Measurements from ENCODE around the gene PLEKHA6. TPM values are rescaled to one million over a fixed set of nuclear protein-coding genes. Genes with fewer than 3 reads are reported as not detected.

PLEKHA6 gene
- total RNA-seq, 4 donors from 2014 or later = 1.5 to 2.0 (median 1.6) TPM

DNA sequence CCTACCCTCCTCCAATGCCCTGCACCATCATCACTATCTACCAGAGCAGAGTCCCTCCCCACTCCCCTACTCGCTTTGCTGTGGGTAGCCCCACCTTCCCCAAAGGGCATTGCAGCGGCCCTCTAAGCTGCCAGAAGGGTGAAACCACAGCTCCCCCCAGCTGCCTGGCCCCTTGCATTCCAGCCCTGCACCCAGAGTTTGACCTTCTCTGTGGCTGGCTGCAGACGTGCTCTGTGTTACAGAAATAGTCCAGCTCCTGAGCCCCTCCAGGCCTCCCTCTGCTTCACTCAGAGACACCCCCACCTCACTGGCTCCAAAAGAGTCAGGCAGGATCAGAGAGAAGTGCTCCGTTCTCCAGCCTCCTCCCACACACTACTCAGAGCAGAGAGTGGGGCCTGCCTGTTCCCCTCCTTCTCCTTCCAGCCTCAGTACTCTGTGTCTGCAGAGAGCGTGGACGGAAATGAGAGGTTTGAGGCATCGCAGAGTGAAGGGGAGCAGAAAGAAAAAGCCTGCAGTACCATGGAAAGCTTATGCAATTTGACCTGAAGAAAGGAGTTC, 63.2 kb downstream of the PLEKHA6 start:
- TF ChIP-seq, protein P1, sequence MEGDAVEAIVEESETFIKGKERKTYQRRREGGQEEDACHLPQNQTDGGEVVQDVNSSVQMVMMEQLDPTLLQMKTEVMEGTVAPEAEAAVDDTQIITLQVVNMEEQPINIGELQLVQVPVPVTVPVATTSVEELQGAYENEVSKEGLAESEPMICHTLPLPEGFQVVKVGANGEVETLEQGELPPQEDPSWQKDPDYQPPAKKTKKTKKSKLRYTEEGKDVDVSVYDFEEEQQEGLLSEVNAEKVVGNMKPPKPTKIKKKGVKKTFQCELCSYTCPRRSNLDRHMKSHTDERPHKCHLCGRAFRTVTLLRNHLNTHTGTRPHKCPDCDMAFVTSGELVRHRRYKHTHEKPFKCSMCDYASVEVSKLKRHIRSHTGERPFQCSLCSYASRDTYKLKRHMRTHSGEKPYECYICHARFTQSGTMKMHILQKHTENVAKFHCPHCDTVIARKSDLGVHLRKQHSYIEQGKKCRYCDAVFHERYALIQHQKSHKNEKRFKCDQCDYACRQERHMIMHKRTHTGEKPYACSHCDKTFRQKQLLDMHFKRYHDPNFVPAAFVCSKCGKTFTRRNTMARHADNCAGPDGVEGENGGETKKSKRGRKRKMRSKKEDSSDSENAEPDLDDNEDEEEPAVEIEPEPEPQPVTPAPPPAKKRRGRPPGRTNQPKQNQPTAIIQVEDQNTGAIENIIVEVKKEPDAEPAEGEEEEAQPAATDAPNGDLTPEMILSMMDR (IDR thresholded peaks at IDR 0.05; ENCODE audit: low read depth) = no peak

DNA sequence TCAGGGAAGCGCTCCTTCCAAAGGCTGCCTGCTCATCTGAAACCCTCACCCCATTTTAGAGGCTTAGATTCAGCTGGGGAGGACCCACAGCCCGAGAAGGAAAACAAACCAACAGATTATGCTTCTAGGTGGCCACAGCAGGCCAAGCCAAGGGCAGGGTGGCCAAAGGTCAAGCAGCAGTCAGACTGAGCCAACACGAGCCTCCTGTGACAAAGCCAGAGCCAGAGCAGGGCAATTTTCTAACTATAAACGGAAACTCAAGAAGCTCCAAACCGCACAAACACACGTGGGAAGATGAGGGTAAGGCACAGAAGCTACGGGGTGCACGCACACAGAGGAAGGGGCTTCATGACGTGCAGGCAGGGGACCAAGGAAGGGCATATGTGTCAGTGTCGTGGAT, 64.1 kb downstream of the PLEKHA6 start:
- TF ChIP-seq, protein P1 (IDR thresholded peaks at IDR 0.05; ENCODE audit: low read depth) = no peak

DNA sequence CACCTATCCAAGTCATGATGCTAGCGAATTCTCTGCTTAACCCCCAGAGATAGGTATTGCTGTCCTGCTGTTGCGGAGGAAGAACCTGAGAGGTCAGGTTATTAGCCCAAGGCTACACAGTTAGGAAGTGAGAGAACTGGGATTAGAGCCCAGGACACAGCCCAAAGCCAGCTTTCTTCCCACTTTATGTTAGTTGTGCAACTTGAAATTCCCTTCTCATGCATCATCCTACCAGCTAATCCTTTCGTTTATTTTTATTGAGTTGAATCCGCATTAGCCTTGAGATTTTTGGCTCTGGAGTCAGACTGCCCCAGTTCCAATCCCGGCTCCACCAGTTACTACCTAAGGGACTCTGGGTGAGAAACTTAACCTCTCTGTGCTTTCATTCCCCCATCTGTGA, 65.4 kb downstream of the PLEKHA6 start:
- TF ChIP-seq, protein P1 (IDR thresholded peaks at IDR 0.05; ENCODE audit: low read depth) = no peak

DNA sequence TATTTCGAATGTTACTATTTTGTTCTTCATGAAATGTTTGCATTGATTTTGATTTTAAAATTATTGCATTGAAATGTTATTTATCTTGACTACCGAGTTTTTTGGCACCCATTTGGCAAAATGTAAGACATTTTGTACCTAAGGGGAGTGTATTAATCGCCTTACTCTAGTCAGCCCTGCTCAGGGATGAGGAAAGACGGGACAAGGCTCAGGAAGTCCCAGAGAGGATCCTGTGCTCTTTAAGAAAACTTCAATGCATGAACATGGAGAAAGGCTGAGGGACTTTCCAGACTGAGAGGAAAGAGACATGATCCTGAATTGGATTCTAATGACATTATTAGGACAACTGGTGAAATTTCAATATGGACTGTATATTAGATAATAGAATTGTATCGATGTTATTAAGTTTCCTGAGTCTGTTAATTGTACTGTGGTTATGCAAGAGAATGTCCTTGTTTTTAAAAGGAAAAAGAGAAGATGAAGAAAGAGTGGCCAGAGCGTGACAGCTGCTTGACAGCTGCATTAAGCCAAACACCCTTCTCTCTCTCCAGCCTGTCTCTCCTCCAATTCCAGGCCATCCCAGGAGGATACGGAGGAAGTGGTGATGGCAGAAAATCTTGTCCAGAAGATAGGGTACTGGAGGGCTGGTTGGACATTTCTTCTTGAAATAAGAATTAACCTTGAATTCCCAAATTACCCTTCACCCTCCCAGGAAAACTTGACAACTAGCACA, 66.0 kb downstream of the PLEKHA6 start:
- TF ChIP-seq, protein P1 (IDR thresholded peaks at IDR 0.05; ENCODE audit: low read depth) = no peak

DNA sequence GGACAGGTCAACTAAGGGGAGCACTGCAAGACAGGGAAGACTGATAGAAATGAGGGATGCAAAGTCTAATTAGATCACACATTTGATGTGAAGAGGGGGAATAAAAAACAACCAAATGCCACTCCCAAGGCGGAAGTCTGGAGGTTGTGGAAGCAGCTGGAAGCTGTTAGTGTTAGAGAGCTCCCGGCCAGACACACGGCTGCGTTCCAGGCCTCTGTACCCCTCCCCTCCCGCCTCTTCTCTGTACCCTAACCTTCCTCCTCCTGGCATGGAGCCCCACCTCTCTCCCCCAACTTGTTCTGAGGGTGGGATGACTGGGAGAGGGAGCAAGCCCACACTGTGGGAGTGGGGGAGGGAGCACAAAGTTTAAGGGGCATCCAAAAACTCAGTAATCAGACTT, 67.0 kb downstream of the PLEKHA6 start:
- TF ChIP-seq, protein P1 (IDR thresholded peaks at IDR 0.05; ENCODE audit: low read depth) = no peak

DNA sequence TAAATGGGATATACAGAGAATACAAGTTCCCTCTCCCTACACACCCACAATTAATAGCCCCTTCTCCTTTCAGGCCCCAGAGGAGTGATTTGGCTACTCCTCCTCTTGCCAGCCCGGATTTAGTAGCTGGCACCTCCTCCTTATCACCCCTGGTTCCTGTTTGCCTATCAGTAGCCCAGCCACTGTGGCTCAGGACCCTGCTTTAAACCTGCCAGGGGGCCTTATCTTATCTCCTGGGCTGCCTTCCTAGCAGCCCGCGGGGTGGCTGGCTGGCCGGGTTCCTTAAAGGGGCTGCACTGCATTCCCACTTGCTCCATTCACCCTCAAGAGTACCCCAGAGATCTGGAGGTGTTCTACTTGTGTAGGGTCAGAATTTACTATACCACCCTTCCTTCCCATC, 70.4 kb downstream of the PLEKHA6 start:
- TF ChIP-seq, protein P1 (IDR thresholded peaks at IDR 0.05; ENCODE audit: low read depth) = no peak

DNA sequence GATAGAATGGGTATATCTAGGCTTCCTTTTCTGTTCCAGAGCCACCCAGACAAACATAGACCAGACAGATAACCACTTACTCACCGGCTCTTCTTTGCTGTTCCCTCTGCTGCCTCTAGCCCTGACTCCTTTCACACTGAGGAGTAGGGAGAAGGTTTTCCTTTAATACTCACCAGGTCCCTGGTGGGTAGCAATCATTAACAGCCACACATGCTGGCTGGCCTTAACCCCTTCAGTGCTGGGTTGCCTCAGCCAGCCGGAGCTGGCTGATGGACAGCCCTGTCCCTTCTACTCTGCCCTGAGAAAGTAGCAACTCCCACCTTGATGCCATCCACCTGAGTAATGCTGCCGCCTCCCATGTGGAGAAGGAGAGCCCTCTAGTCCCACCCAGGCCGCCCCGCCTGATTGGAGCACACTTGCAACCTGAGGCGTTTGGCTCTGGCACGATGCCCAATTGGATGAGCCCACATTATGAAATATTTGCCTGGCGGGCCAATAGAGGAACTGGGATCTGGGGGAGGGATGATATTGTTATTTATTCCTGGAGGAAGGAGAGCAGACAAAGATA, 71.6 kb downstream of the PLEKHA6 start:
- TF ChIP-seq, protein P1 (IDR thresholded peaks at IDR 0.05; ENCODE audit: low read depth) = no peak

All from subcutaneous adipose tissue (tissue), 4 donors.